ENCODE measurements around the gene CYB561A3. TPM values are rescaled to one million over a fixed set of nuclear protein-coding genes. Genes with fewer than 3 reads are reported as not detected.

CYB561A3 gene
- total and polyA plus RNA-seq, 5 donors = 11.6 to 18.5 (median 17.3) TPM

- intact Hi-C loops (cut with DNase I) = no loop called here
- DNase-seq (no peak), ATAC-seq (no peak)
- peak overlapping the region; percentile 97 for H3K4me3 ChIP-seq (ENCODE audit: low read length)
- no peaks in the 10 kb centered on the region for H3K9me3 ChIP-seq (ENCODE audit: control insufficient read depth, low read length)
- peak overlapping the region; percentile 95 for H3K27ac ChIP-seq (ENCODE audit: low read length)
- H3K27me3 ChIP-seq (ENCODE audit: control insufficient read depth, insufficient read depth) = no peaks in the 10 kb centered on the region
- H3K4me1 ChIP-seq (ENCODE audit: control insufficient read depth, insufficient read depth, low read length) = peaks cover 4% of the 10 kb centered on the region
- 31% methylated on average over 19 of the region's 19 CpGs for WGBS
Observed at GRCh38 chr11:61333550-61334433, 27.9 kb downstream of the CYB561A3 start.

DNA sequence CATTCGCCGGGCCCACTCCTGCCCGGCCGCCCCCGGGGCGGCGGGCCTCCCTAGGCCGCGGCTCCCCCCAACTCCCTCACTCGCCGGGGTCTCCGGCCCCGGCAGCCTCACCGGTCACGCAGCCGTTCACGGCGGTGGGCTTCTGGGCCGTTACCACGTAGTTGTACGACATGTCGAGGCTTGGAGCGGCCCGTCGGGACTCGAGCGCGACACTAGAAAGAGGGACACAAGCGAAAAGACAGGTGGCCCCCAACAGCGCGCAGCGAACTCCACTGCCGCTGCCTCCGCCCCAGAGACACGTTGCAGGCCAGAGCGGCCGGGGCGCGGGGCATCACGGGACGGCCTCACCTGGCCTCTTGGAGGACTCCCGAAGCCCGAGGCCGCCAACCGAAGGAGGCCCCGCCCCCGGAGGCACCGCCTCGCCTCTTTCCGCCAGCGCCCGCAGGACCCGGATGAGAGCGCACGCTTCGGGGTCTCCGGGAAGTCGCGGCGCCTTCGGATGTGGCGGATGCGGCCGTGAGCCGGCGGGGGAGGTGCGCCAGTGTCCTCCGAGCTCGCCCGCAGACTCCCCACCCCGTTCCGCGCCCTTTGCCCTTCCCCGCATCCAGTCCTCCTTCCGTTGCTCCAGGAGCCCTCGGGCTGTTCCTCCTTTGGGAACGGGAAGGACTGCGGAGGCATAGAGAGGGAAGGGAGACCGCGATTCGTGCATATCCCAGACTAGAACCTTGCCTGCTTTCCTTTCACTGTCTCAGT, 28.7 kb downstream of the CYB561A3 start, which contains the start of the genes DDB1 and TKFC:
Gene DDB1 (minus strand): TSS at position 309 of the 753 bp plus-strand sequence. CDS start 137 bp downstream, at position 172.
Gene TKFC (plus strand): TSS at position 432 of the 753 bp plus-strand sequence. CDS start 1,501 bp downstream, outside the sequence.
- peaks cover 4% of the 10 kb centered on the region for H3K4me1 ChIP-seq (ENCODE audit: control insufficient read depth, insufficient read depth, low read length)
- ATAC-seq = peak; percentile 97
- no peaks in the 10 kb centered on the region for H3K9me3 ChIP-seq (ENCODE audit: control insufficient read depth, low read length)
- peak within 1 kb of the TSS; percentile 95 for H3K27ac ChIP-seq (ENCODE audit: low read length)
- intact Hi-C loops (cut with DNase I) = no loop called here
- peak within 1 kb of the TSS; percentile 97 for H3K4me3 ChIP-seq (ENCODE audit: low read length)
- peak; percentile 96 to 99 (median 98) for DNase-seq
- H3K27me3 ChIP-seq (ENCODE audit: control insufficient read depth, insufficient read depth) = no peaks in the 10 kb centered on the region
- under 1% methylated on average over 80 of the region's 81 CpGs for WGBS

DNA sequence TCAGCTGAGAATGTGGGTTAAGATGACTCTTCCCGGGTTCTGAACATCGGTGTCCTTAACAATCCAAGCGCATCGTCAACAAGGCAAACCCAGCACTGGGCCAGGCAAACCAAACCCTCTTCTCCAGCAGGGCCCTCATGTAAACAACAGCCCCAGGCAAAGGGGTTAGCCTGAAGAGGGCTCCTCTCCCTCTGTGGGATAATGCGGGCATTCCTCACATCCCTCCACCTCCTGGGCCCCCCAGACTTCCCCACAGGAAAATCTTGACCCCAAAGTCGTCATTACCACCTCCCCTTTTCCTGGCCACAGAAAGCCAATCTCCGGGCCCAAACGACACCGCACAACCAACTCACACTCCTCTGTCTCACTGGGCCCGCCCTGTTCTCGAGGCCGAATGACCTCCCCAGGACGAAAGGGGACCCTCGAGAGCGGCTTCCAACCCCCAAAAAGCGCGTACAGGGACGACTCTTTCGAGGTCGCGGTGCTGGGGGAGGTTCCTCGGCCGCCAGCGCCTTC, 29.3 kb downstream of the CYB561A3 start:
- Histone ChIP-seq H3K4me3 (ENCODE audit: low read length) (peak overlapping the region; percentile 97), H3K27me3 (ENCODE audit: control insufficient read depth, insufficient read depth) (no peaks in the 10 kb centered on the region), H3K4me1 (ENCODE audit: control insufficient read depth, insufficient read depth, low read length) (peaks cover 4% of the 10 kb centered on the region), H3K9me3 (ENCODE audit: control insufficient read depth, low read length) (no peaks in the 10 kb centered on the region), H3K27ac (ENCODE audit: low read length) (peak overlapping the region; percentile 94)
- ATAC-seq = peak in 1 of 2 donors; percentile 4
- DNase-seq = no peak
- WGBS = 1% methylated on average over 24 of the region's 24 CpGs
- intact Hi-C loops (cut with DNase I) = no loop called here

DNA sequence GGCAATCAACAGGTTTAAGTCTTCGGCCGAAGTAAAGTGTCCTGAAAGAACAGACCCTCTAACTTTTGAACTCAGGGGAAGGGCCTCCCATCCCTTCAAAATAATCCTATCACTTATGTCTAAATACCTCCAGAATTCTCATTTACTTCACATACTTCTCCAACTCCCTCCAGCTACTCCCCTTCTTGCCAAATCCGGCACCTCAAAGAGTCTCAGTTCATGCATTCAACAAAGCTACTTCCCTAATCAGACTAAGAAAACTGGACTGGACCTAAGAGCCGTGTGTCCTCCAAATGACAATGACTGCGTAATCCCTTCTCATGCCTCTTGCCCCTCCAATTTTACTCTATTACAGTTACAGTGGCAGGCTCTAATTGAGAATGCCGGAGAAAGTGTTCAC, 30.0 kb downstream of the CYB561A3 start:
- H3K4me1 ChIP-seq (ENCODE audit: control insufficient read depth, insufficient read depth, low read length) = peaks cover 4% of the 10 kb centered on the region
- 56% methylated on average over 6 of the region's 6 CpGs for WGBS
- no peaks in the 10 kb centered on the region for H3K9me3 ChIP-seq (ENCODE audit: control insufficient read depth, low read length)
- no peak for DNase-seq
- peak overlapping the region; percentile 97 for H3K4me3 ChIP-seq (ENCODE audit: low read length)
- intact Hi-C loops (cut with DNase I) = no loop called here
- no peak overlapping the region for H3K27ac ChIP-seq (ENCODE audit: low read length)
- H3K27me3 ChIP-seq (ENCODE audit: control insufficient read depth, insufficient read depth) = no peaks in the 10 kb centered on the region
- ATAC-seq = no peak

DNA sequence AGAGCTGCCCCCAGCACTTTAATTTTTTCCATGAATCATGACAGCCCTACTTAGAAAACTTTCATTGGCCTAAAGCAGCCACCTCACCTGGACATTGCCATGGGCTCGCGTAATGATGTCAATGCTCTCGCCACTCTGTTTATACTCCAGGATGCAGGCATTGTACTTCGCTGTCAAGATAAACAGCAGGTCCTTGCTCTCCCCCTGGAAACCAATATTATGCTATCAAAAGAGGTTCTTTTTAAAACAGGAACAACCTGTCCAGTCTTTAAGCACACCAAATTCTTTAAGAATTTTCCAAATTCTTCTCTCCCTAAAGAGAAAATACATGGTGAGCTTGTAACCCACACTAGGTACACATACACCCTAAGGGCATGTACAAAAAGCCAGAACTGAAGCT, 31.8 kb downstream of the CYB561A3 start:
- Histone ChIP-seq H3K4me3 (ENCODE audit: low read length) (no peak overlapping the region), H3K4me1 (ENCODE audit: control insufficient read depth, insufficient read depth, low read length) (peaks cover 4% of the 10 kb centered on the region), H3K27ac (ENCODE audit: low read length) (no peak overlapping the region), H3K9me3 (ENCODE audit: control insufficient read depth, low read length) (no peaks in the 10 kb centered on the region), H3K27me3 (ENCODE audit: control insufficient read depth, insufficient read depth) (no peaks in the 10 kb centered on the region)
- ATAC-seq (no peak), DNase-seq (no peak)
- intact Hi-C loops (cut with DNase I) = no loop called here
- WGBS = 93% methylated on average over 4 of the region's 4 CpGs

DNA sequence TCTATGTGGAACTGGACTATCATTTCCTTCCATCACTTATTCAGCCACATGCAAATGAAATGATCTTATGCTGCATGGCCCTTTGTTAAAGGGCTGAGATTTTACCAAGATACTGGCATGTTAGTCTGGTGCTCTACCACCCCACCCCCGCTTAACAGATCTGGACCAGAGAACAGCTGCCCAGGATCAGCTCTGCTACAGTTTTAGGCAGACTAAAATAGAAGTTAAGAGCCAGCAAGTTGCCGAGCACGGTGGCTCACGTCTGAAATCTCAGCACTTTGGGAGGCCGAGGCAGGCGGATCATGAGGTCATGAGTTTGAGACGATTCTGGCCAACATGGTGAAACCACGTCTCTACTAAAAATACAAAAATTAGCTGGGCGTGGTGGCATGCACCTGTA, 33.3 kb downstream of the CYB561A3 start:
- ATAC-seq (no peak), DNase-seq (no peak)
- WGBS = 73% methylated on average over 9 of the region's 9 CpGs
- Histone ChIP-seq H3K9me3 (ENCODE audit: control insufficient read depth, low read length) (no peaks in the 10 kb centered on the region), H3K4me3 (ENCODE audit: low read length) (no peak overlapping the region), H3K27me3 (ENCODE audit: control insufficient read depth, insufficient read depth) (no peaks in the 10 kb centered on the region), H3K27ac (ENCODE audit: low read length) (no peak overlapping the region), H3K4me1 (ENCODE audit: control insufficient read depth, insufficient read depth, low read length) (peaks cover 4% of the 10 kb centered on the region)
- intact Hi-C loops (cut with DNase I) = no loop called here

GRCh38 chr11:61327669-61328071, 34.0 kb downstream of the CYB561A3 start:
- H3K4me3 ChIP-seq (ENCODE audit: low read length) = no peak overlapping the region
- ATAC-seq = no peak
- no peak for DNase-seq
- intact Hi-C loops (cut with DNase I) = no loop called here
- H3K27ac ChIP-seq (ENCODE audit: low read length) = no peak overlapping the region
- no peaks in the 10 kb centered on the region for H3K9me3 ChIP-seq (ENCODE audit: control insufficient read depth, low read length)
- H3K27me3 ChIP-seq (ENCODE audit: control insufficient read depth, insufficient read depth) = no peaks in the 10 kb centered on the region
- peaks cover 4% of the 10 kb centered on the region for H3K4me1 ChIP-seq (ENCODE audit: control insufficient read depth, insufficient read depth, low read length)

DNA sequence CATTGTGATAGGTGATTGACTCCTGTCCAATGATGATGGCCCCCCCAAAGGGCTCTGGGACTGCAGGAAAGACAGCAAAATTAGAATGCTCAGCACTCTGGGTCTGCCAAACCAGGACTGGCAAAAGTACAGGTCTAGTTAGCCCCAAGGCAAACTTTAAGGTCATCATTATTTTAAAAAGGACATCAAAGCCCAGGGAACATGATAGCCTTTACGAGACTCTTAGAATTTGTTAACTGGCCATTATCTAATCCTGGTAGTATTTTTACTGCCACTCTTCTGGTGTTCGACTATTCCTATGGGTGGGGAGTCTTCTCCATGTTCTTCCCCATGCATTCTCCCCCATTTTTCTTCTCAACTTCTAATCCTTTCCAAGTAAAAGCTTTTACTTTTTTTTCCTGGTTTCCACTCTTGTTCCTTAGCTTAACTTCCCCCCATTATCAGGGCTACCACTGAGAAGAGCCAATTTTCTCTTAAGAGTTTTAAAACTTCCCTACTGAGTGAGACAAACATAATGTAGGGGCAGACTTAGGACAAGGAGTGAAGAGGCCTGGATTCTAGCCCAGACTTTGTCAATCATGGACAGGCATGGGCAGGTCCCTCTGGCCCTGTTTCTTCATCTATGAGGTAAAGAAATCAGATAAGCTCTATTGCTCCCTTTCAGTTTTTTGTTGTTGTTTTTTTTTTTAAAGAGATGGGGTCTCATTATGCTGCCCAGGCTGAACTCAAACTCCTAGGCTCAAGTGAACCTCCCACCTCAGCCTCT, 35.9 kb downstream of the CYB561A3 start:
- H3K9me3 ChIP-seq (ENCODE audit: control insufficient read depth, low read length) = no peaks in the 10 kb centered on the region
- H3K4me1 ChIP-seq (ENCODE audit: control insufficient read depth, insufficient read depth, low read length) = no peaks in the 10 kb centered on the region
- no peak overlapping the region for H3K27ac ChIP-seq (ENCODE audit: low read length)
- ATAC-seq (peak; percentile 41 to 52), DNase-seq (no peak)
- 68% methylated on average over 2 of the region's 2 CpGs for WGBS
- no peak overlapping the region for H3K4me3 ChIP-seq (ENCODE audit: low read length)
- intact Hi-C loops (cut with DNase I) = no loop called here
- H3K27me3 ChIP-seq (ENCODE audit: control insufficient read depth, insufficient read depth) = no peaks in the 10 kb centered on the region

DNA sequence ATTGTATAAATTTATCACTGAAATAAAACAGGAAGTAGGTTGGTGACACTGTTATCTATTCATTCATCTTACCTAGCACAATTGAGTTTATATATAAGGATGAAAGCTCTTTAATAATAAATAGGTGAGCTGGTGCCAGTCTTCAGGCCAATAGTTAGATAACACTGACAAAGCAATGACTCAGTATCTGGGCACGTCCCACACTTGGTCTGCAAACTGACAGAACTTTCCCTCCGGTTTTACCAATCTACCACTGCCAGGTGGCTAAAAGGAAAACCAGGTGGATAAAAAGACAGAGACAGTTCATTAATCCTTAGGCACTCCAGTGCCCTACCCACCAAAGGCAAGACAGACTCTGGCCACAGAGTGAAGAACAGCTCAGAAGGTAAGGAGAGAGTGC, 46.4 kb downstream of the CYB561A3 start:
- no peaks in the 10 kb centered on the region for H3K4me1 ChIP-seq (ENCODE audit: control insufficient read depth, insufficient read depth, low read length)
- intact Hi-C loops (cut with DNase I) = no loop called here
- H3K9me3 ChIP-seq (ENCODE audit: control insufficient read depth, low read length) = no peaks in the 10 kb centered on the region
- no peak for ATAC-seq
- no peak for DNase-seq
- no peaks in the 10 kb centered on the region for H3K27me3 ChIP-seq (ENCODE audit: control insufficient read depth, insufficient read depth)
- 81% methylated on average over 2 of the region's 2 CpGs for WGBS
- no peak overlapping the region for H3K27ac ChIP-seq (ENCODE audit: low read length)
- no peak overlapping the region for H3K4me3 ChIP-seq (ENCODE audit: low read length)

- ATAC-seq (no peak), DNase-seq (no peak)
- WGBS = 88% methylated on average over 8 of the region's 8 CpGs
- no peak overlapping the region for H3K4me3 ChIP-seq (ENCODE audit: low read length)
- H3K27me3 ChIP-seq (ENCODE audit: control insufficient read depth, insufficient read depth) = no peaks in the 10 kb centered on the region
- no peaks in the 10 kb centered on the region for H3K4me1 ChIP-seq (ENCODE audit: control insufficient read depth, insufficient read depth, low read length)
- H3K27ac ChIP-seq (ENCODE audit: low read length) = no peak overlapping the region
- intact Hi-C loops (cut with DNase I) = no loop called here
- no peaks in the 10 kb centered on the region for H3K9me3 ChIP-seq (ENCODE audit: control insufficient read depth, low read length)
Observed at GRCh38 chr11:61310749-61311148, 50.9 kb downstream of the CYB561A3 start.
